WTC11 (cell line): Measurements from ENCODE around the gene TMEM120A. TPM values are rescaled to one million over a fixed set of nuclear protein-coding genes. Genes with fewer than 3 reads are reported as not detected.
A peak's percentile ranks its signal among the peaks of the same experiment; 100 is the strongest.

Experiments used
- ATAC-seq: fragments of 200-7000 bp; cut with Tn5 transposase; 2 replicates; pipeline ENCODE4 v1.10.0; 2021; ENCODE audit warnings: mild to moderate bottlenecking, moderate library complexity
- CTCF ChIA-PET: fragments of 300-600 bp; sonication (Branson Sonifier 250); formaldehyde crosslinking; loops from one replicate; lab custom pipeline; 2021; ENCODE audit warnings: antibody characterized with exemption; lab: Charles Lee
- POLR2A ChIA-PET: fragments of 350-600 bp; sonication (Branson Sonifier 250); formaldehyde crosslinking; loops from one replicate; lab custom pipeline; 2021; ENCODE audit warnings: antibody characterized with exemption; lab: Charles Lee
- DNase-seq: peaks from one replicate; pipeline ENCODE4 v3.0.0; 2021; ENCODE audit warnings: low spot score
- H3K27ac Mint-ChIP-seq: 2 replicates; pipeline ENCODE4 v1.8.0; 2021; ENCODE audit warnings: mixed read lengths
- H3K27me3 Mint-ChIP-seq: 2 replicates; pipeline ENCODE4 v1.8.0; 2021; ENCODE audit warnings: low read depth, mild to moderate bottlenecking, moderate library complexity, mixed read lengths
- H3K36me3 Mint-ChIP-seq: 2 replicates; pipeline ENCODE4 v1.8.0; 2021; ENCODE audit warnings: mixed read lengths
- H3K4me1 Mint-ChIP-seq: 2 replicates; pipeline ENCODE4 v1.8.0; 2022; ENCODE audit warnings: mixed read lengths
- H3K4me3 Mint-ChIP-seq: 2 replicates; pipeline ENCODE4 v1.8.0; 2021; ENCODE audit warnings: mild to moderate bottlenecking, moderate library complexity, mixed read lengths
- H3K9me3 Mint-ChIP-seq: 2 replicates; pipeline ENCODE4 v1.8.0; 2021; ENCODE audit warnings: mixed read lengths
- AFF4 ChIP-seq: sonication (generic); formaldehyde crosslinking; IDR thresholded peaks from 2 replicates; pipeline ENCODE4 v1.8.1; 2023; ENCODE audit warnings: mild to moderate bottlenecking, missing genetic modification reagents, borderline replicate concordance
- ATF6 ChIP-seq: sonication (generic); formaldehyde crosslinking; IDR thresholded peaks from 2 replicates; pipeline ENCODE4 v1.8.1; 2023; ENCODE audit warnings: mild to moderate bottlenecking, missing genetic modification reagents
- CTCF ChIP-seq: fragments of 200-600 bp; IDR thresholded peaks from 2 replicates; pipeline ENCODE4 v1.8.0; 2022; ENCODE audit warnings: antibody characterized with exemption
- E2F1 ChIP-seq: sonication (generic); formaldehyde crosslinking; IDR thresholded peaks from 2 replicates; pipeline ENCODE4 v1.8.0; 2022; ENCODE audit warnings: mild to moderate bottlenecking, missing genetic modification reagents
- ETV6 ChIP-seq: sonication (generic); formaldehyde crosslinking; IDR thresholded peaks from 2 replicates; pipeline ENCODE4 v1.8.1; 2022; ENCODE audit warnings: mild to moderate bottlenecking, missing genetic modification reagents
- GABPB1 ChIP-seq: sonication (generic); formaldehyde crosslinking; IDR thresholded peaks from 2 replicates; pipeline ENCODE4 v1.8.1; 2023; ENCODE audit warnings: mild to moderate bottlenecking, missing genetic modification reagents
- MLX ChIP-seq: sonication (generic); formaldehyde crosslinking; IDR thresholded peaks from 2 replicates; pipeline ENCODE4 v1.8.1; 2023; ENCODE audit warnings: mild to moderate bottlenecking, missing genetic modification reagents, moderate library complexity
- NFYB ChIP-seq: sonication (generic); formaldehyde crosslinking; conservative IDR thresholded peaks from 2 replicates; pipeline ENCODE4 v1.8.0; 2022; ENCODE audit warnings: low read depth, missing genetic modification reagents
- NR2C2 ChIP-seq: sonication (generic); formaldehyde crosslinking; IDR thresholded peaks from 2 replicates; pipeline ENCODE4 v1.8.0; 2022; ENCODE audit warnings: mild to moderate bottlenecking, missing genetic modification reagents
- NR3C1 ChIP-seq: sonication (generic); formaldehyde crosslinking; conservative IDR thresholded peaks from 2 replicates; pipeline ENCODE4 v1.8.1; 2023; ENCODE audit warnings: low read depth, mild to moderate bottlenecking, missing genetic modification reagents
- RELA ChIP-seq: sonication (generic); formaldehyde crosslinking; IDR thresholded peaks from 2 replicates; pipeline ENCODE4 v1.8.1; 2022; ENCODE audit warnings: missing genetic modification reagents, mild to moderate bottlenecking, borderline replicate concordance
- RORB ChIP-seq: fragments of 250-450 bp; sonication (Bioruptor Pico); IDR thresholded peaks from 2 replicates; pipeline ENCODE4 v1.9.0; 2021; ENCODE audit warnings: mild to moderate bottlenecking
- SMAD3 ChIP-seq: sonication (generic); formaldehyde crosslinking; IDR thresholded peaks from 2 replicates; pipeline ENCODE4 v1.8.0; 2022; ENCODE audit warnings: missing genetic modification reagents, mild to moderate bottlenecking, borderline replicate concordance
- TP53 ChIP-seq: sonication (generic); formaldehyde crosslinking; IDR thresholded peaks from 2 replicates; pipeline ENCODE4 v1.8.1; 2023; ENCODE audit warnings: mild to moderate bottlenecking, missing genetic modification reagents
- ZNF281 ChIP-seq: sonication (generic); formaldehyde crosslinking; IDR thresholded peaks from 2 replicates; pipeline ENCODE4 v1.8.0; 2023; ENCODE audit warnings: mild to moderate bottlenecking, missing genetic modification reagents
- ZNF532 ChIP-seq: fragments of 250-450 bp; sonication (Bioruptor Pico); IDR thresholded peaks from 2 replicates; pipeline ENCODE4 v1.9.0; 2021; ENCODE audit warnings: mild to moderate bottlenecking, borderline replicate concordance
- total RNA-seq: library from RNA; stranded (reverse); gene quantifications from 3 replicates; pipeline ENCODE4 v1.2.3, GENCODE V29; 2021

TMEM120A gene
- total RNA-seq, 1 experiment from 2014 or later = 21.9 TPM

GRCh38 chr7:75945297-75946168 lies 48.9 kb downstream of the TMEM120A start:
- ChIA-PET POLR2A (no interaction called here), CTCF (no interaction called here)
- Mint-ChIP-seq H3K27me3 (no peaks in the 10 kb centered on the region), H3K36me3 (peaks cover 6% of the 10 kb centered on the region; the same call in 1 of the 2 replicates), H3K4me1 (no peaks in the 10 kb centered on the region), H3K4me3 (no peak overlapping the region), H3K27ac (peak overlapping the region; percentile 52; the same call in 1 of the 2 replicates)
- DNase-seq (no peak), ATAC-seq (peak; percentile 48; the same call in 1 of the 2 replicates)
- TF ChIP-seq SMAD3 = no peak
- TF ChIP-seq ZNF532 (CRISPR knock-in tag) = no peak
- no peak for TF ChIP-seq NFYB (CRISPR knock-in tag)
- TF ChIP-seq GABPB1 (CRISPR knock-in tag) = peak; percentile 91
- TF ChIP-seq, all 79 proteins: peak for 1
- no peaks in the 10 kb centered on the region for H3K9me3 Mint-ChIP-seq

GRCh38 chr7:75944507-75944906 lies 49.9 kb downstream of the TMEM120A start:
- CTCF ChIA-PET = no interaction called here
- ATAC-seq (no peak), DNase-seq (no peak)
- Mint-ChIP-seq H3K9me3 (no peaks in the 10 kb centered on the region), H3K27ac (peak overlapping the region; percentile 31; the same call in 1 of the 2 replicates), H3K4me1 (no peaks in the 10 kb centered on the region), H3K27me3 (no peaks in the 10 kb centered on the region), H3K36me3 (peaks cover 6% of the 10 kb centered on the region; the same call in 1 of the 2 replicates), H3K4me3 (no peak overlapping the region)
- POLR2A ChIA-PET = no interaction called here
- TF ChIP-seq MLX (no peak), ETV6 (CRISPR knock-in tag) (no peak), TP53 (CRISPR knock-in tag) (no peak), RELA (CRISPR knock-in tag) (no peak), NFYB (CRISPR knock-in tag) (no peak), NR3C1 (CRISPR knock-in tag) (no peak), NR2C2 (no peak), RORB (CRISPR knock-in tag) (no peak), AFF4 (CRISPR knock-in tag) (no peak), ATF6 (CRISPR knock-in tag) (no peak), CTCF (no peak), ZNF281 (CRISPR knock-in tag) (no peak), E2F1 (CRISPR knock-in tag) (no peak)
